Neuronal stem cell (in vitro differentiated cells): ENCODE data around the gene TMEM131L.

Experiments used
- DNase-seq: peaks from one replicate; pipeline ENCODE4 v3.0.0-alpha.2; 2013; ENCODE audit warnings: low spot score
- H2AFZ ChIP-seq: one replicate; pipeline ENCODE4 v1.6.1; 2013; ENCODE audit warnings: mild to moderate bottlenecking, low read length, inconsistent platforms
- H2AK5ac ChIP-seq: 2 replicates; pipeline ENCODE4 v1.6.1; 2013; ENCODE audit warnings: low read depth, mild to moderate bottlenecking, inconsistent platforms, low read length, moderate library complexity, mixed read lengths
- H2BK120ac ChIP-seq: 2 replicates; pipeline ENCODE4 v1.6.1; 2013; ENCODE audit warnings: low read depth, mild to moderate bottlenecking, inconsistent platforms, low read length, moderate library complexity, mixed read lengths
- H2BK12ac ChIP-seq: one replicate; pipeline ENCODE4 v1.6.1; 2013; ENCODE audit warnings: low read length, inconsistent platforms
- H2BK15ac ChIP-seq: 2 replicates; pipeline ENCODE4 v1.6.1; 2013; ENCODE audit warnings: mild to moderate bottlenecking, low read length, inconsistent platforms, mixed read lengths
- H2BK5ac ChIP-seq: one replicate; pipeline ENCODE4 v1.6.1; 2013; ENCODE audit warnings: inconsistent platforms, mild to moderate bottlenecking, low read length, moderate library complexity
- H3K14ac ChIP-seq: one replicate; pipeline ENCODE4 v1.6.1; 2013; ENCODE audit warnings: low read length, inconsistent platforms
- H3K18ac ChIP-seq: 2 replicates; pipeline ENCODE4 v1.6.1; 2013; ENCODE audit warnings: low read length, inconsistent platforms
- H3K23ac ChIP-seq: 2 replicates; pipeline ENCODE4 v1.6.1; 2013; ENCODE audit warnings: low read depth, mild to moderate bottlenecking, mixed read lengths, low read length, inconsistent platforms; ENCODE audit not compliant: poor library complexity
- H3K27ac ChIP-seq: replicated peaks from 3 replicates; pipeline ENCODE4 v1.5.1; 2013; ENCODE audit warnings: low read length, inconsistent platforms
- H3K27me3 ChIP-seq, 3 experiments: 2 replicates each; pipeline ENCODE4 v1.6.1; 2013; ENCODE audit warnings: low read length in 3 of 3, mild to moderate bottlenecking in 2 of 3, inconsistent platforms in 1 of 3, low read depth in 1 of 3, mixed read lengths in 1 of 3, moderate library complexity in 1 of 3; ENCODE audit not compliant: control insufficient read depth in 3 of 3, insufficient read depth in 3 of 3
- H3K36me3 ChIP-seq, 2 donors: replicated peaks in 1 of 2; 2 replicates each; pipeline ENCODE4 v1.6.1; 2013; ENCODE audit warnings: low read length in 2 of 2; ENCODE audit not compliant: control insufficient read depth in 2 of 2, insufficient read depth in 2 of 2
- H3K4ac ChIP-seq: 2 replicates; pipeline ENCODE4 v1.6.1; 2013; ENCODE audit warnings: inconsistent platforms, mild to moderate bottlenecking, low read length, moderate library complexity
- H3K4me1 ChIP-seq, 2 donors: 1 replicate in 1 of 2; 2 replicates in 1 of 2; pipeline ENCODE4 v1.6.1; 2013; ENCODE audit warnings: low read length in 2 of 2, low read depth in 1 of 2; ENCODE audit not compliant: control insufficient read depth in 2 of 2, insufficient read depth in 1 of 2
- H3K4me2 ChIP-seq: one replicate; pipeline ENCODE4 v1.6.1; 2013; ENCODE audit warnings: mild to moderate bottlenecking, low read length, inconsistent platforms; ENCODE audit not compliant: insufficient read depth, poor library complexity, severe bottlenecking
- H3K4me3 ChIP-seq, 2 donors: 2 replicates each; pipeline ENCODE4 v1.5.1; 2013; ENCODE audit warnings: low read length in 2 of 2, mild to moderate bottlenecking in 2 of 2, inconsistent platforms in 1 of 2, moderate library complexity in 1 of 2
- H3K79me1 ChIP-seq: one replicate; pipeline ENCODE4 v1.6.1; 2013; ENCODE audit warnings: low read depth, mild to moderate bottlenecking, inconsistent platforms, low read length, moderate library complexity
- H3K9ac ChIP-seq: one replicate; pipeline ENCODE4 v1.6.1; 2013; ENCODE audit warnings: mild to moderate bottlenecking, low read depth, low read length, inconsistent platforms; ENCODE audit not compliant: poor library complexity
- H3K9me3 ChIP-seq, 2 donors: replicated peaks in 1 of 2; 2 replicates each; pipeline versions ENCODE3 to v1.6.1; 2013; ENCODE audit warnings: low read length in 2 of 2, mild to moderate bottlenecking in 2 of 2, inconsistent platforms in 1 of 2, low read depth in 1 of 2, mixed read lengths in 1 of 2, moderate library complexity in 1 of 2; ENCODE audit not compliant: control insufficient read depth in 2 of 2, insufficient read depth in 1 of 2
- H4K8ac ChIP-seq: one replicate; pipeline ENCODE4 v1.6.1; 2013; ENCODE audit warnings: low read depth, mild to moderate bottlenecking, inconsistent platforms, low read length, moderate library complexity
- H4K91ac ChIP-seq: one replicate; pipeline ENCODE4 v1.6.1; 2013; ENCODE audit warnings: low read length, low read depth, mild to moderate bottlenecking, inconsistent platforms; ENCODE audit not compliant: poor library complexity
- WGBS, 2 donors: extraction: QIAGEN DNeasy Blood & Tissue Kit; methylation state at CpG; one replicate each; pipeline ENCODE4 v1.1.7; 2013; ENCODE audit warnings: missing lambda C conversion rate in 2 of 2, mixed read lengths in 1 of 2; ENCODE audit not compliant: insufficient read length in 2 of 2, insufficient replicate concordance in 1 of 2; ENCODE audit errors: extremely low coverage in 2 of 2; 5-methylcytosine and 5-hydroxymethylcytosine counted together

TMEM131L gene

GRCh38 chr4:153553819-153554170 lies 87.6 kb downstream of the TMEM131L start:
- H4K8ac ChIP-seq, result no peak overlapping the region
- no peak overlapping the region for H3K9ac ChIP-seq
- H3K79me1 ChIP-seq, result no peaks in the 10 kb centered on the region
- H2BK120ac ChIP-seq, result no peak overlapping the region
- no peak overlapping the region for H2AFZ ChIP-seq
- no peak overlapping the region for H3K14ac ChIP-seq
- no peak for DNase-seq
- H3K9me3 ChIP-seq, result no peaks in the 10 kb centered on the region
- no peak overlapping the region for H3K23ac ChIP-seq
- H3K27me3 ChIP-seq, result no peaks in the 10 kb centered on the region
- peaks cover 0 to 34% of the 10 kb centered on the region in 2 donors for H3K36me3 ChIP-seq
- H3K4ac ChIP-seq, result no peak overlapping the region
- no peak overlapping the region for H3K4me3 ChIP-seq
- H3K4me2 ChIP-seq, result no peak overlapping the region
- H2AK5ac ChIP-seq, result no peak overlapping the region
- no peak overlapping the region for H2BK5ac ChIP-seq
- no peak overlapping the region for H2BK15ac ChIP-seq
- no peak overlapping the region for H3K27ac ChIP-seq
- H2BK12ac ChIP-seq, result no peak overlapping the region
- H4K91ac ChIP-seq, result no peak overlapping the region
- H3K4me1 ChIP-seq, result no peaks in the 10 kb centered on the region
- no peak overlapping the region for H3K18ac ChIP-seq

- Histone ChIP-seq H3K4me3 (no peak overlapping the region), H2BK120ac (no peak overlapping the region), H3K4me1 (no peaks in the 10 kb centered on the region), H3K9ac (no peak overlapping the region), H3K27ac (no peak overlapping the region), H3K9me3 (peaks cover 2 to 11% of the 10 kb centered on the region in 2 donors), H3K23ac (no peak overlapping the region), H3K18ac (no peak overlapping the region), H2AFZ (no peak overlapping the region), H3K79me1 (no peaks in the 10 kb centered on the region), H2AK5ac (no peak overlapping the region), H2BK5ac (no peak overlapping the region), H3K36me3 (peaks cover 3 to 51% of the 10 kb centered on the region in 2 donors), H4K8ac (no peak overlapping the region), H2BK12ac (no peak overlapping the region), H2BK15ac (no peak overlapping the region), H3K4me2 (no peak overlapping the region), H3K14ac (no peak overlapping the region), H3K4ac (no peak overlapping the region), H3K27me3 (no peaks in the 10 kb centered on the region), H4K91ac (no peak overlapping the region)
- DNase-seq, result no peak
- no CpG with 5 or more reads among the region's 5 CpGs for WGBS, 2 donors
Observed at GRCh38 chr4:153555730-153556434, 89.7 kb downstream of the TMEM131L start.

GRCh38 chr4:153556435-153556815 lies 90.3 kb downstream of the TMEM131L start:
- H3K27ac ChIP-seq, result no peak overlapping the region
- H2BK120ac ChIP-seq, result no peak overlapping the region
- no peak overlapping the region for H2BK12ac ChIP-seq
- H3K18ac ChIP-seq, result no peak overlapping the region
- H4K91ac ChIP-seq, result no peak overlapping the region
- no peaks in the 10 kb centered on the region for H3K27me3 ChIP-seq
- peaks cover 2 to 17% of the 10 kb centered on the region in 2 donors for H3K9me3 ChIP-seq
- peaks cover 3 to 55% of the 10 kb centered on the region in 2 donors for H3K36me3 ChIP-seq
- no peak overlapping the region for H4K8ac ChIP-seq
- no peak overlapping the region for H3K4ac ChIP-seq
- H3K4me1 ChIP-seq, result no peaks in the 10 kb centered on the region
- H3K4me2 ChIP-seq, result no peak overlapping the region
- no peaks in the 10 kb centered on the region for H3K79me1 ChIP-seq
- no peak overlapping the region for H2AFZ ChIP-seq
- DNase-seq, result no peak
- H3K4me3 ChIP-seq, result no peak overlapping the region
- H2BK15ac ChIP-seq, result no peak overlapping the region
- no CpG with 5 or more reads among the region's 3 CpGs for WGBS, 2 donors
- H3K14ac ChIP-seq, result no peak overlapping the region
- no peak overlapping the region for H3K23ac ChIP-seq
- H3K9ac ChIP-seq, result no peak overlapping the region
- no peak overlapping the region for H2AK5ac ChIP-seq
- no peak overlapping the region for H2BK5ac ChIP-seq

GRCh38 chr4:153560908-153561307 lies 94.7 kb downstream of the TMEM131L start:
- Histone ChIP-seq H3K4ac (no peak overlapping the region), H3K23ac (no peak overlapping the region), H3K27me3 (no peaks in the 10 kb centered on the region), H3K9me3 (peaks cover 2 to 24% of the 10 kb centered on the region in 2 donors), H3K27ac (no peak overlapping the region), H3K4me1 (peaks cover 3 to 9% of the 10 kb centered on the region in 2 donors), H4K91ac (no peak overlapping the region), H2BK15ac (no peak overlapping the region), H2AK5ac (no peak overlapping the region), H2BK5ac (no peak overlapping the region), H3K79me1 (no peaks in the 10 kb centered on the region), H3K36me3 (peaks cover 3 to 62% of the 10 kb centered on the region in 2 donors), H4K8ac (no peak overlapping the region), H3K18ac (no peak overlapping the region), H3K4me3 (no peak overlapping the region), H2AFZ (no peak overlapping the region), H3K9ac (no peak overlapping the region), H3K4me2 (no peak overlapping the region), H3K14ac (no peak overlapping the region), H2BK12ac (no peak overlapping the region), H2BK120ac (no peak overlapping the region)
- WGBS, 2 donors, result no CpG with 5 or more reads among the region's 1 CpG
- no peak for DNase-seq
